NCI-H2029 (cell line): ENCODE measurements around the gene ANKS1B.
"Not testable (repeated sequence)": the region's sequence is repeated elsewhere in the genome, so short reads cannot be mapped to it uniquely, and the experiment has no call there.

Experiments used
- DNase-seq: peaks from one replicate; lab custom pipeline; 2025; lab: John Stamatoyannopoulos, UW

The ANKS1B gene

DNA sequence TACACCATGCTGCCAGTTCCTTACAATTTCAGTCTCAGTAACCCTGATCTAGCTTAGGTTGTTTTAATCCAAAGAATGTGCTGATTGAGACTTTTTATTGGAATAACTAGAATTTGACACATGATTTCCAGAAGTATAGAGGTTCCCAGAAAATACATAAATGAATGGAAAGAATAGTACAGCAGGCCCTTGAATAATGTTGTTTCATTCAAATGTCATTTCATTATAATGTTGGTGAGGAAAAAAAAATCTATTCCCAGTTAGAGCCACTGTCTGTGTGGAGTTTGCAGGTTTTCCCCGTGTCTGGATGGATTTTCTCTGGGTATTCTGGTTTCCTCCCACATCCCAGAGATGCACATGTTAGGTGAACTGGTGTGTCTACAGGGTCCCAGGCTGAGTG, 610.7 kb downstream of the ANKS1B start:
- DNase-seq: no peak

DNA sequence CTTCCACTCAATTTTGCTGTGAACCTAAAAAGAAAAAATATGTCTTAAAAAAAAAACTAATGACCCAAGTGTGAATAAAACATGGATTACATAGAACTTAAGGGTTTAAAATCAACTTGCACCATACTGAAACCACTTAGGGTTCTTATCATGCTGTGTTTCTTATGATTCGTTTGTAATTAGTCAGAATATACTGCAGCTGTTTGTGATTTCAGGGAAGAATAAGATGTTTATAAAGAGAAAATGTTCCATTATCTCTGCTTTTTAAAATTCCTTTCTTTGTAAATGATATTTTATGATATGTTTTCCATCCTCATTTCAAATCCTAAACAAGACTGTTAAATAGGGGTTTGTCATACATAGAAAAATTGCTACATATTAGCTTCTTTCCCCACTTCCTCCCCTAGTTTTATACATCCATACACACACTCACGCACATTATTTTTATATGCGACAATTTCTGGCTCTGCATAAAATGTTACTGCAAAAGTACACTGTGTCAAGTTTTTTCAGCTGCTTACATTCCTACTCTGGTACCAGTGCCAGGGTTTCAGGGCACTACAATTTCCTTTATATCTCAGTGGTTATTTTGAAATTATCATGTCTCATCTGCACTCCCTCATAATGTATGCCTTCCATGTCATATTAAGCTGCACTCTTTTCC, 612.3 kb downstream of the ANKS1B start:
- DNase-seq: no peak

DNA sequence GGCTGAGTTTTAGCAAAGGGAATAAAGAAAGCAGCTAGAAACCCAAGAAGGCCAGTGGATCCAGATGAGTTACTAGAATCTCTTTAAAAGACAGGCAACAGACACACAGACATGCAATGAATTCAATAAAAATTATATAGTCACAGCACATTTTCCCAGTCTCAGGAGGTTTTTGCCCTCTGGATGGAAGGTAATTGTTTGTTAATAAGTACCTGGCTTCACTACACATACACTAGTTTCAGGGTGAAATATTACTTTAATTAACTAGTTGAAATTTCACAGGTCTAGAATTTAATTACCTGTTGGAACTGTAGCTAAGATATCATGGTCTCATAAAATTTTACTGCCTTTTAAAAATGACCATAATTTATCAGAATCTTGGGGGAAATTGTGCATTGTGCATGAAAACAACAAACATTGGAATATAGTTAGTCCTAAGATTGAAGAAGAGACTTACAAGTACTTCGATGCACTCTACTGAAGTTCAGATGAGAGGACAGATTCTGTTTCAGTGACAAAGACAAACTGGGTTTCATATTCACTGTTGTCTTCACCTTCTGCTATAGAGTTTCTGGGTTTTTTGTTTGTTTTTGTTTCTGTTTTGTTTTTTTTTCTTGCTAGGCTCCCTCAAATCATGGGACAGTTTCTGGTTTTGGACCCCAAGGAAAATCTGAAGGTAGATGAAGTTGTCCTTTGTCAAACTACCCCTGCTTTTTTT, 614.2 kb downstream of the ANKS1B start:
- DNase-seq: no peak

DNA sequence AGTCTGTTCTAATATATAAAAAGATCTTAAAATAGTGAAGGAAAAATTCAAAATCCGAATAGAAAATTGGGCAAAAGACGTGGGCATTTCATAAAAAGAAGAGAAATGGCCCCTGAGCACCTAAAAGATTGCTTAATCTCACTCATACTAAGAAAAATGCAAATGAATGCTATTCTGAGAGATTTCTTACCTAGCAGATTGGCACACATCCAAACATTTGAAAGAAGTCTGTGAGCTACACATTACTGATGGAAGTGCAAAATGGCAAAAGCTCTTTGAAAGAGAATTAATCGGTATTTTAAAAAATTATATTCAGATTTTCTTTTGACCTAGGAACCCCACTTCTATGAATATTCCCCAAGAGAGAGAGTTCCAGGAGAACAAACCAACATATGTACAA, 617.6 kb downstream of the ANKS1B start:
- no peak for DNase-seq

DNA sequence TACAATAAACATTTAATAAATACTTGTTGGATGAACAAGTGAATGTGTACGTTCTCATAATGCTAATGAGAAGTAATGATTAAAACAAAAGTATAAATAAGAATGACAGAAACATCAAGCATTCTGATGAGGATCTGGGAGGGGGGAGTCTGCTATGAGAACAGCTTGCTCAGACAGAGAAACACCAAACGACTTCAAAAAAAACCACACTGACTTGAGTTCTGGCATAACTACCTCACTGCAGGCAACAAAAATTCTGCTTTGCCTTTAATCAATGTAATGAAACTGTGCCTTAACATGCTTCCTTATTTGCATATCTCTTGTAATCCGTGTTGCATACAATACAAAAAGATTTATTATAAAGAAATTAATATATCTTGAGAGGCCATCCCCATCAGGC, 632.5 kb downstream of the ANKS1B start:
- DNase-seq: no peak

DNA sequence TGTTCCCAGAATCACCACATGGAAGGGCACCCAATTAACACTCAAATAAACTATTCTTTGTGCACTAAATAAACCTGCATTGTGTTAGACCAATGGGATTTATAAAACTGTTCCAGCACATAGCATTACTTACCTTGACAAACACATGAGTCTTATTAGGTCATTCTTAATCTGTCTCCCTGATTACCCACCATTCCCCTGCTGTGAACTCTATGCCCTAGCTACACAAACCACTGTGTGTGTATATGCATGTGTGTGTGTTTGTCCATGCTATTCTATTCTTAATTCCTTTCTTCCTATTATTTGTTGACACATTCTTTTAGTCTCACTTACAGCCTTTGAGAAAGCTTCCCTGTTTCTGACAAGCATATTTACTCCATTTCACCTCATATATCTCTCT, 640.8 kb downstream of the ANKS1B start:
- no peak for DNase-seq

DNA sequence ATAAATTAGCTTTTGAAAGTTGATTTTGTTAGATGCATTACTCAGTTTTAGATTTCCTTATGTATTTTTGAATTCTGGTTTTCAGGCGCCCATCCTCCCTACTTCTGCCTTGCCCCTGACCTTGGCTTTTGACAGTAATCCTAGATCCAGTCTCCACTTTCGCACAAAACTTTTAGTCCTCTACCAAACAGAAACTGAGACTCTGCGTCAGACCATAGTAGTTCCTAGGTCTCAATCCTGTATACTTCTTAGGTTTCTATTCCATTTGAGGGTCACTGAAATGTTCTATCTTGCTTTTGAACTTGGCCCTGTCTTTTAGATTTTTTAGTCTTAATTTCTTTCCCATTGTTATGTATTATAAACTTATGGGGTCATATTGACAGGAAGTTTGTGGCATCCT, 645.1 kb downstream of the ANKS1B start:
- no peak for DNase-seq

DNA sequence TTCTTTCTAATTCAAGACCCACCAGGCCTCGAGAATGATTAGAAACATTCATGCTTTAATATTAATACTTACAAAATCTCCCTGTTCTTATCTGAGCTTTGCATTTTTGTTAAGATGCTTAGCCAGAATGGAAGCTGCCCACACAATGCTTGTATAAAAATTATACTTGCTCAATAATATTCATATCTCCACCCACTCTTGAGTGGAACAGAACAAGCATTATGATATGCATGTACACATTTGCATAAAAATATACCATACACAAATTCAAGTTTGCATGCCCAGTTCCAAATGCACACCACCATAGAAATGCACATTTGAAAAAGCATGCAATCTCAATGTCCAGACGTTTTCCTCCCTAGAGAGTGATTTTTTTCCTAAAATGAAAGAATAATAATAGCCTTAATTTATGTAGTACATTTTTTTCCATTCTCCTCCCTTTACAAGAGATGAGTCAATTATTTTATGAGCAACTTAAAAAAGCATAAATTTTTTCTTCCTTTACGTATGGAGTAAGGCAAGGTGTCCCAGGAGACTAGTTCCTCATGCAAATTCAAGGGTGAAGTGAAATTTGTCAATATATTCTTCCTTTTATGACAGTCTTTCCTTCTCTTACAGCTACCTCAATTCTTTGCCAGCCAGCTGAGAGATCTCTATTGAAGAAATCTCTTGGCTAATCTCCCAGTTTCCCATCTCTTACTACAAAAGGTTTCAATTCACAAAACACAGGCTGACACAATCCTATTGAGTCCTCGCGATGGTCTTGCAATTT, 650.3 kb downstream of the ANKS1B start:
- DNase-seq: peak; percentile 66

DNA sequence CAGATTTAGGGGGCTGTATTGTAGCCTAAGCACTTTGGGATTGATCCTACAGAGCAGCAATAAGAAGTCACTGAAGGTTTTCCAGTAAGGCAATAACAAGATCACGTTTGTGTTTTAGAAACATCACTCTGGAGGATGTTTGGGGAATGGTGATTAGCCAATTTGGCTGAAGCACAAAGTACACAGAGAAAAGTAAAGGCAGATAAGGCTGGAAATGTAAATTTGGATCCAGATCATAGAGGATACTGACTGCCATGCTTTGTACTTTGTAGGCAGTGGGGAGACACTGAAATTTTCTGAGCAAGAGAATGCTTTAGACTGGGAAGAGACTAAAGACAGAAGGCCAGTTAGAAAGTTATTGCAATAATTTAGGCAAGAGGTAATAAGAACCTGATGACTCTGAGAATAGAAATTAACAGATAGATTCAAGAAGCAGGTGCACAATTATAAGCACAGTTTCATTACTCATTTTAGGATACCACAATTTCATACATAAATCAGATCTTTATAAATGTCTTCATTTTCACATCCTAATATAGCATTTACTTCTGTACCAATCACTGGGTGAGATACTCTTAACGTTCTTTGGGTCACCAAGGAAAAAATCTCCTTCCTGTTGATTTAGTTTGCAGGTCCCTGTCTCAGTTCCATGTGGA, 651.7 kb downstream of the ANKS1B start:
- peak; percentile 23 for DNase-seq

DNA sequence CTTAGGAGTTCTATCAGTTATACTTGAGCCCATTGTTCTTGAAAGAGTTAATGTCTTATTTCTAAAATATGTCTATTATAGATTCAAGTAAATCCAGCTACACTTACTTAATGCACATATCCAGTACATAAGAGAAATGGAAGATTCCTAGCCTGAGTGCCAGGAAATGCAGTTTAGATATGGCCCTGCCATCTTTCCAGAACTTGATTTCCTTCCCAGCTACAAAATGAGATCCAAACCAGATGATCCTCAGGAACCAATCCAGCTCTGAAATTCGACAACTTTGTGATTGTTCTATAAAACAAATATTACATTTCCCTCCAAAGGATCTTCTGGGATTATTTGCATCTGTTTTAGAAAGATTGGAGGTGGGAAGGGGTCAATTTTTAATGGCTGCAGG, 654.5 kb downstream of the ANKS1B start:
- no peak for DNase-seq

DNA sequence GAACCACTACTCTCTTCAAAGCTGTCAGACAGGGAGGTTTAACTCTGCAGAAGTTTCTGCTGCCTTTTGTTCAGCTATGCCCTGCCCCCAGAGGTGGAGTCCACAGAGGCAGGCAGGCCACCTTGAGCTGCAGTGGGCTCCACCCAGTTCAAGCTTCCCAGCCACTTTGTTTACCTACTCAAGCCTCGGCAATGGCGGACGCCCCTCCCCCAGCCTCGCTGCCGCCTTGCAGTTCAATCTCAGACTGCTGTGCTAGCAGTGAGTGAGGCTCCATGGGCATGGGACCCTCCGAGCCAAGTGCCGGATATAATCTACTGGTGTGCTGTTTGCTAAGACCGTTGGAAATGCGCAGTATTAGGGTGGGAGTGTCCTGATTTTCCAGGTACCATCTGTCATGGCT, 663.5 kb downstream of the ANKS1B start:
- not testable (repeated sequence) for DNase-seq

DNA sequence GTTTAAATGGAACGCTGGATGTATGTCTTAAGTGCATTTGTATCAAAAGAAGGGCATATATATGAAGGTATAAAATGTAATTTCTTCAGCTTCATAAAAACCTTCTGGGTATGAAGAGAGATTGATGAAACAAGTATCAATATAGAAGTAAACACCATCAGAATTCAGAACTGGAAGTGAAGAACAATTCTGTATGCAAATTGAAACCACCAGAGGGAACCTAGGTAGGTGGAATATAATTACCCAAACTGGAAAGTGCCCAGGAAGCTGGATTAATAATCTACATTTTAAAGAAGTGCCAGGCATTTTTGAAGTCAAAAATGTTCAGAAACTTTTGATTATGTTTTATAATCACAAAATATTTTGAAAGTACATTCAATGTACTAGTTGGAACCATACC, 673.4 kb downstream of the ANKS1B start:
- no peak for DNase-seq

DNA sequence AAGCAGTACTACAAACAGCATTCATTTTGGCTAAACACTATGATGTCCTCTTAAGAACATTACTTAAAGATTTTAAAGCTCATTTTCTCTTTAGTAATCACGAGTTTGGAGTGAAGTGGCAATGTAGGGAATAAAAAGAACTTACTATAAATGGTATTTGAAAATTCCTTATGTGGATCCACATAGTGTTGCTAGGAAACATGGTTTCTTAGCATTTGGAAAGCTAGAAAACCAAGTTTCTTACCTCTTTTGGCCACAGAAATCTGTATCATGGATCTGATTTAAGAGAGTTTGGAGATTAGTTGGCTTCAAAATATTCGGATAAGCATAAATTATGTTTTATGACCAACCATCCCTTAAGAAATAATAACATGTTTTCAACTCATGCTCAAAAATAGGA, 674.9 kb downstream of the ANKS1B start:
- no peak for DNase-seq

DNA sequence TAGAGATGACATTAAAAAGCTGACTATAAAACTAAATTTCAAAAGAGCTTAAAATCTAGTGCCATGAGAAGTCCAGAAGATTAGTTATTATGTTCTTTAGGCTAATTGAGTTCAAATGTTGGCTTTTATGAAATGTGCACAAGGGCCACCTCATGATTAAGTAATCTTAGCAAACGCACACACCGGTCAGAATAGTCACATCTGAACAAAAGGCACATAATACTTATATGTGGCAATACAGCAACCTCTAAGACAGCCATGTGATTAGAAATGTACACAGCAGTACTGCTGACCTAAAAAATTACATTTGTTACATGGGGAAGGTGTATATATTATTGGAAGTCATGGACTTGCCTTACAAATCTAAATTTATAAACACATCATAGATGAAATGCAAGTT, 681.9 kb downstream of the ANKS1B start:
- DNase-seq: no peak

DNA sequence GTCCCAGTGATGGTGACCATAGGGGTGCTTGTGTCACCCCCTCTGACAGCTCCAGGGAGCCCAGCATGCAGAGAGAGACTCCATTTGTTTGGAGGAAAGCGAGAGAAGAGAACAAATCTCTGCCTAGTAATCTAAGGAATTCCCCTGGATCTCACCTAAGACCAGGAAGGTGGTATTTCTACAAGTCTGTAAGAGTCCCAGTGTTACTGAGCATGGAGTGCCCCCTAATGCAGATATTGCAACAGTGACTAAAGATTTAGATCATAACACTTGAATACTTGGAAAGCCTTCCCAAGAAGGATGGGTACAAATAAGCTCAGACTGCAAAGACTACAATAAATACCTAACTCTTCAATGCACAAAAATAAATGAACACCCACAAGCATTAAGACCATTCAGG, 697.6 kb downstream of the ANKS1B start:
- no peak for DNase-seq

DNA sequence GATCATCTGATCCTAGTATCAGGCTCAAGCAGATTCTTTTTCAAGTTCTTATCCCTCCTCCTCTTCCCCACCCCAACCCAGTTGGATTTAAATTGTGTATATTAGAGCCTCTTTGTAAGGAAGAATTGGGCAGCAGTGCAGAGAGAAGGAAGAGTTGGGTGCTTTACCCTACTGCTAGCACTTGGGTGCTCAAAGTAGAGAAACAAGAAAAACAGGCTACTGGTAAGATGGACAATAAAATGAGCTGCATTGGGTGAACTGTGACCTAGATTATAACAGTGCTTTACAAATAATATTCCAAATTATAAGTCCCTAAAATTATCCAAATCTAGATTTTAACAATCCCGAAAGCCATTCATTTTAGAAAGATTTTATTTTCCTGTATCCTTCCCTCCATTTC, 700.6 kb downstream of the ANKS1B start:
- no peak for DNase-seq

DNA sequence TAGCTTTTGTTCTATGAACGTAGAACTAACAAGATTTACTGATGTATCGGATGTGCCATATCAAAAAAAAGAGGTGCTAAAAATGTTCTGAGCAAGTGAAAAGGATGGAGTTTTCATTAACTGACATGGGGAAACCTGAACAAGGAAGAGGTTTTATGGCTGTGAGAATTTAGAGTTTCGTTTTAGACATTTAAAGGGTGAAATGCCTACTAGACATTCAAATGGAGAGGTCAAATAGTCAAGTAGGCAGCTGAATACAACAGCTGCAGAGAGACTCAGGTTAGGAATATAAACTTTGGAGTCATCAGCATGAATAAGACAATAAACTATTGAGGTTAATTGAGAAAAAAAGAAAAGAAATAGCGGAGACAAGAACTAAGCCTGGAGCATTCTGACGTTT, 702.1 kb downstream of the ANKS1B start:
- no peak for DNase-seq

DNA sequence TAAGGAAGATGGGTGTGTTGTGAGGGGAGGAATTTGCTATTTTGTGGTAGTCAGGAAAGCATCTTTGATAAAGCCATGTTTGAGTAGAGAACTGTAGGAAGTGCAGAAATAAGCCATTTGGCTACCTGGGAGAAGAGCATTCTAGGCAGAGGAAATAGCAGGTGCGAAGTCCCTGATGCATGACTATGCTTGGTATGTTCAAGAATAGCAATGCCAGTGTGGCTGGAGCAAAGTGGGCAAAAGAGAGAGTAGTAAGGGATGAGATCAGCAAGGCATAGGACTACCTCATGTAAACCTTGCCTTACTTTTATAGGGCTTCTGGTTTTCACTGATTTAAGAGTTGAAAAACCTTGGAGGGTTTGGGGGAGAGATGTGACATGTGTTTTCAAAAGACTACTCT, 702.6 kb downstream of the ANKS1B start:
- DNase-seq: no peak

DNA sequence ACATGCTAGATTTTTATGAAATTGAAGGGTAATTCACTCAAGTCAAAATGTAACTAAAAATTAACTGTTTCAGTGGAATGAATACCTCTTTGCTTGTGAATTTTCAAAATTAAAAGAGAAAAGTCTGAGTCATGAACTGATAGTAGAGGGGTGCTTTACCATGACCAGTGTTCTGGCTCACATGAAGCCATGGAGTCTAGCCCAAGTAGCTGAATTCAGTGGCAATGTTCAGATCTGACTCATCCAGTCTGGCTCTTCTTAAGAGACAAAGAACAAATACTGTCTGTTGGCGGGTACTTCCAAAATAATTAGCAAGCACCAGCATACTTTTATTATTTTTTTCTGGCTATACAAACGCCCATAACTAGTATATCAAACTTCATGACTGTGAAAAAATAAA, 703.5 kb downstream of the ANKS1B start:
- no peak for DNase-seq

DNA sequence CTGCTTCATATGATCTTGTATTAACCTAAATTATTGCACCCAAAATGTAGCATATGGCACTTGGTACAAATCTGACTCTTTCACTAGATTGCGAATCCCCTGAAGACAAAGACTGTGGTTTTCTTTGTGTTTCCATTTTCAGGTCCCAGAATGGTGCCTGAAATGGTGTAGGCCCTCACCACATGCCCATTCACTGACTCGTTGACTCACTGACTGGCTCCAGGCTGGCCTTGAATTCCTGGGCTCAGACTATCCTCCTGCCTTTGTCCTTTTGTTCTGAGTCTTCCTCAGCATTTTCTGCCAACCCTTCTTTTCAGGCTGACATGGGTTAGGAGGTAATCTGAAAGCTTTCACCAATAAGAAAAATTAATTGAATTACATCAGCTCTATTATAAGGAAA, 705.8 kb downstream of the ANKS1B start:
- no peak for DNase-seq

DNA sequence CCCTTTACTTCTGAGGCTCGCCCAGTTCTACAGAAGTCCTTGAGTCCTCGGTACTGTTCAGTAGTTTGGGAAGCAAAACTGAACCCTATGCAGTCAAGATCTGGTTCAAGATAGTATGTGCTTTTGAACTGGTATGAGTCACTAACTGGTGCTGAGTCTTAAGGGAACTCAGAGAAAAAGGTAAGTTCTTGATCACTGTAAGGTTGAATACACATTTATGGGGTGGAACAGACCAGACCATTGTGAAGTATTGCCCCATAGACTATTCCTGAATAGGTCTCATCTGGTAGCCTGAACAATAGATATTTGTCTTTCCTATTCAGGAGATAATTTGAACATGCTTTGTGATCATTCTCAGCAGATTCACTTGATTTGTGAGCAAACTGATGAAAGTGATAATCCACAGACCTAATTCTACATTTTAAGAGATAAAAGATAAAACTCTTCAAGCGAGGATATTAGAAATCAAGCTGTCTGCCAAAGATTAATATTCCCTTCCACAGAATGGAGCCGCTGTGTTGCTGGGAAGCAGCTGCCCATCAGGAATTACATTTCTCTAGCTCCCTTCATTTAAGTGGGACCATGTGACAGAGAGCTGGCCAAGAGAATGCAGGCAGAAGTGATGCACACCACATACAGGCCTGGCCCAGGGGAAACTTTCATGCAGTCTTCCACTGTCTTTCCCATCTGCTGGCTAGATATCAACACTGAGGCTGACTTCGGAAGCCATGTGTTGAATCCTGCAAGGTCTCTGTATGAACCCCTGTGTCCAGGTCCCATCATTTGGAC, 707.0 kb downstream of the ANKS1B start:
- DNase-seq: no peak

DNA sequence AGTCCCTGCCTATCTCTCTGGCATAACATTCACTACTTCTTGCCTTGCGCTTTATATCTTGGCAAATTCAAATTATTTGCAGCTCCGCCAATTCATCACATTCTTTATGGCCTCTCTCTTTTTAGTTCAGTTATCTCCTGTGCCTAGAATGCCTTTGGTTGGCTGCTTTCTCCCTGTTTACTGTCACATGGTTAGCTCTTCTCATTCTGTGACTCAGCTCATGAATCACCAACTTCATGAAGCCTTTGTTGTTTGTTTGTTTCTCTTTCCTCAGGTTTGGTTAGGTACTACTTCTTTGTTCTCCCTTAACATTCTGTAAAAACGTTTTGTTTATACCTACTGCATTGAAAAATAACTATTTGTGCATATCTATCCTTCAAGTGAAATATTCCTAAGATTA, 713.7 kb downstream of the ANKS1B start:
- DNase-seq: no peak
